ENCODE data around the gene HEMGN.

Gene HEMGN

DNA sequence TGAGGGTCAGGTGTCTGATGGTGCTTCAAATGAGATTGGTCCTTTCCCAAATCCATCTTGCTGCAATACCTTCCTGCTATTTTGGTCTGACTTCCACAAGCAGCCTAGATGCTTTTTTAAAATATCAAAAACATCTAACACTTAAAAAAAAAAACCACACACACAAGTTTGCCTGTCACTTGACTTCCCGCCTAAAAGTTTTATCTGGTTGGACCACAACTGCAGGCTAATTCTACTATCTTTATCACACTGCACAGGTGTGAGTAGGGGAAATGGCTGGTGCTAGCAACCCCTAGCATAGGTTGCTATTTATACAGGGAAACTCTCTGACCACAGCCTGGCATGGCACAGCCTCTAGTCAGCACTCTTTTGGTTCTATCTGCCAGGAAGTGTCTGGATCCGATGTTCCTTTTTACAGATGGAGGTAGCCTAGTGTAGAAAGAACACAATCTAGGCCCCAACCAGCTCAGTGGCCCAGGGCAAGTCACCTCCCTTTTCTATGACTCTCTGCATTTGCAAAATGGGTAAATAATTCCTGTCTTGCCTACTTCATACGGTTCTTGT lies at the start of gene HEMGN:
HEMGN (minus strand) TSS at position 92 of the 564 bp plus-strand sequence; CDS start at position 56, 36 bp downstream.
- no peaks in the 10 kb centered on the region for H4K20me1 ChIP-seq (ENCODE audit: insufficient read depth, low read length)
- peaks cover 20% of the 10 kb centered on the region for H3K4me1 ChIP-seq (ENCODE audit: insufficient read depth, low read length)
- no peaks in the 10 kb centered on the region for H3K79me2 ChIP-seq (ENCODE audit: insufficient read depth, low read length)
- H3K27me3 ChIP-seq (ENCODE audit: insufficient read depth, low read length, poor library complexity) = no peaks in the 10 kb centered on the region
- no peak within 1 kb of the TSS for H3K4me3 ChIP-seq (ENCODE audit: low read depth in 1 of 2, low read length in 2 of 2)
- DNase-seq (peak; percentile 62), ATAC-seq (ENCODE audit: insufficient read depth, low read depth) (peak; percentile 98)
- H3K9ac ChIP-seq (ENCODE audit: low read depth, low read length) = no peak within 1 kb of the TSS
- no peaks in the 10 kb centered on the region for H3K36me3 ChIP-seq (ENCODE audit: insufficient read depth, low read length)
- H3K9me3 ChIP-seq (ENCODE audit: insufficient read depth, low read length, severe bottlenecking) = no peaks in the 10 kb centered on the region
- no peak within 1 kb of the TSS for H3K4me2 ChIP-seq (ENCODE audit: insufficient read depth, low read length)
- no peak for TF ChIP-seq CTCF (IDR thresholded peaks at IDR 0.05; ENCODE audit: borderline replicate concordance, extremely low read depth, low read length, poor library complexity, severe bottlenecking)
- TF ChIP-seq EZH2 (IDR thresholded peaks at IDR 0.05; ENCODE audit: borderline replicate concordance, low read depth, low read length, severe bottlenecking) = no peak
- H3K27ac ChIP-seq (ENCODE audit: low read length) = peak within 1 kb of the TSS; percentile 45; the same call in 1 of the 2 replicates
- H2AFZ ChIP-seq (ENCODE audit: low read depth, low read length) = no peak within 1 kb of the TSS

- no peak overlapping the region for H3K4me3 ChIP-seq (ENCODE audit: low read depth in 1 of 2, low read length in 2 of 2)
- peak overlapping the region; percentile 75; the same call in 1 of the 2 replicates for H3K4me2 ChIP-seq (ENCODE audit: insufficient read depth, low read length)
- H3K27me3 ChIP-seq (ENCODE audit: insufficient read depth, low read length, poor library complexity) = no peaks in the 10 kb centered on the region
Measured at GRCh38 chr9:97987487-97987886, 49.5 kb upstream of the HEMGN start.

GRCh38 chr9:97985058-97985861 lies 47.3 kb upstream of the HEMGN start:
- Histone ChIP-seq H4K20me1 (ENCODE audit: insufficient read depth, low read length) (peaks cover 28% of the 10 kb centered on the region), H3K27ac (ENCODE audit: low read length) (peak overlapping the region; percentile 100), H3K4me3 (ENCODE audit: low read depth in 1 of 2, low read length in 2 of 2) (peak overlapping the region; percentile 77 to 90; a peak in 3 of 4 replicates), H3K9ac (ENCODE audit: low read depth, low read length) (peak overlapping the region; percentile 100), H3K4me2 (ENCODE audit: insufficient read depth, low read length) (peak overlapping the region; percentile 75), H3K79me2 (ENCODE audit: insufficient read depth, low read length) (peaks cover 86% of the 10 kb centered on the region), H2AFZ (ENCODE audit: low read depth, low read length) (peak overlapping the region; percentile 63), H3K36me3 (ENCODE audit: insufficient read depth, low read length) (peaks cover 26% of the 10 kb centered on the region), H3K4me1 (ENCODE audit: insufficient read depth, low read length) (peaks cover 65% of the 10 kb centered on the region), H3K27me3 (ENCODE audit: insufficient read depth, low read length, poor library complexity) (no peaks in the 10 kb centered on the region), H3K9me3 (ENCODE audit: insufficient read depth, low read length, severe bottlenecking) (no peaks in the 10 kb centered on the region)
- DNase-seq = peak; percentile 63
- TF ChIP-seq CTCF (IDR thresholded peaks at IDR 0.05; ENCODE audit: borderline replicate concordance, extremely low read depth, low read length, poor library complexity, severe bottlenecking) (no peak), EZH2 (IDR thresholded peaks at IDR 0.05; ENCODE audit: borderline replicate concordance, low read depth, low read length, severe bottlenecking) (no peak)
- peak; percentile 2; the same call in 1 of the 3 replicates for ATAC-seq (ENCODE audit: insufficient read depth, low read depth)

More at GRCh38 chr9:97987487-97987886, 49.5 kb upstream of the HEMGN start:
- Histone ChIP-seq H3K9ac (ENCODE audit: low read depth, low read length) (no peak overlapping the region), H3K4me1 (ENCODE audit: insufficient read depth, low read length) (peaks cover 53% of the 10 kb centered on the region), H2AFZ (ENCODE audit: low read depth, low read length) (no peak overlapping the region), H4K20me1 (ENCODE audit: insufficient read depth, low read length) (peaks cover 51% of the 10 kb centered on the region), H3K79me2 (ENCODE audit: insufficient read depth, low read length) (peaks cover 97% of the 10 kb centered on the region), H3K27ac (ENCODE audit: low read length) (0 out of 2 replicates have a peak overlapping the region, but pooled peaks have one; percentile 6), H3K9me3 (ENCODE audit: insufficient read depth, low read length, severe bottlenecking) (no peaks in the 10 kb centered on the region), H3K36me3 (ENCODE audit: insufficient read depth, low read length) (peaks cover 46% of the 10 kb centered on the region)
- peak; percentile 31 for DNase-seq
- no peak; the same call in 2 of the 3 replicates for ATAC-seq (ENCODE audit: insufficient read depth, low read depth)
- TF ChIP-seq EZH2 (IDR thresholded peaks at IDR 0.05; ENCODE audit: borderline replicate concordance, low read depth, low read length, severe bottlenecking) = no peak
- no peak for TF ChIP-seq CTCF (IDR thresholded peaks at IDR 0.05; ENCODE audit: borderline replicate concordance, extremely low read depth, low read length, poor library complexity, severe bottlenecking)

All from DND-41 (cell line).